GM12872 (cell line): ENCODE data around the gene PLCB2.

ENCODE experiments used
- TF ChIP-seq, protein P1 (sequence below): IDR thresholded peaks from 3 replicates; pipeline ENCODE4 v1.5.1; 2011; ENCODE audit warnings: low read depth, mild to moderate bottlenecking, low read length, moderate library complexity; ENCODE audit not compliant: insufficient read depth

PLCB2 gene

DNA sequence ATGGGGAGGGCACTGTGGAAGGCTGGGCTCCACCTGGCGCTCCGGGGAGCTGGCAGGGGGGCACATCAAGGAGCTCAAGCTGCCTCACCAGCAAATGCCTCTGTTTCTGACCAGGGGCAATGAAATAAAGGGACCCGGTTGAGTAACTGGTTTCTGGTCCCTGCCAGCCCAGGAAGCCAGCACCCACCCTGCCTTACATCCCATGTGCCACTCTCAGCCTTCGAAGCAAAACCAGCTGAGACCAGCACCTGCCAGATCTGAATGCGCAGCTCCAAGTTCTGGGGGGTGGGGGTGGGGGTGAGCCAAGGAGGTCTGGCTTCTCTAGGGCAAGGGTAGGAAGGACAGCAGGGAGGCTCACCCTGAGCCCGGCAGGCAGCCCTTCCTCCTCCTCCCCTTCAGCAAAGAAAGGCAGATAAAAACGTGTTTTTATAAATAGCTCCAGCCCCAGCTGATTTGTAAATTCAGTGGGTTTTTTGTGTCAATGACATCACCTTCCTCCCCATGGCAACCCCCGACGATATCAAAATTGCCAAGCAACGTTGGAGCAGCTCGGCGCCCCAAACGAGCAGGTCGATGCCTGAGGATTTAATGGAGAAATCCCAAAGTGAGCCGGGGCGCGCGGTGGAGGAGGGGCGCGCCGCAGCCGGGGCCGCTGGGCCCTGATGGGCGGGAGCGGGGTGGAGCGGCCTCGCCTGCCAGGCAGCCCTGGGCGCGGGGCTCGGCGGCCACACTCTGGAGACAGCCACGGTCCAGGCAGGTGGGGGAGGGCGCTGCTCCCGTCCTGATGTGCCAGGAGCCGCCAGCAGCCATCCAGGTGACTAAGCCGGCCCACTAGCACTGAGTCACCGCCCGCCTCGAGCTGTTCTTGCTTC is 69.0 kb downstream of the PLCB2 start, which contains the start of gene PAK6:
Gene PAK6 (plus strand): TSS at position 532 of the 872 bp plus-strand sequence. CDS start 25,723 bp downstream, outside the sequence.
- TF ChIP-seq, protein P1, sequence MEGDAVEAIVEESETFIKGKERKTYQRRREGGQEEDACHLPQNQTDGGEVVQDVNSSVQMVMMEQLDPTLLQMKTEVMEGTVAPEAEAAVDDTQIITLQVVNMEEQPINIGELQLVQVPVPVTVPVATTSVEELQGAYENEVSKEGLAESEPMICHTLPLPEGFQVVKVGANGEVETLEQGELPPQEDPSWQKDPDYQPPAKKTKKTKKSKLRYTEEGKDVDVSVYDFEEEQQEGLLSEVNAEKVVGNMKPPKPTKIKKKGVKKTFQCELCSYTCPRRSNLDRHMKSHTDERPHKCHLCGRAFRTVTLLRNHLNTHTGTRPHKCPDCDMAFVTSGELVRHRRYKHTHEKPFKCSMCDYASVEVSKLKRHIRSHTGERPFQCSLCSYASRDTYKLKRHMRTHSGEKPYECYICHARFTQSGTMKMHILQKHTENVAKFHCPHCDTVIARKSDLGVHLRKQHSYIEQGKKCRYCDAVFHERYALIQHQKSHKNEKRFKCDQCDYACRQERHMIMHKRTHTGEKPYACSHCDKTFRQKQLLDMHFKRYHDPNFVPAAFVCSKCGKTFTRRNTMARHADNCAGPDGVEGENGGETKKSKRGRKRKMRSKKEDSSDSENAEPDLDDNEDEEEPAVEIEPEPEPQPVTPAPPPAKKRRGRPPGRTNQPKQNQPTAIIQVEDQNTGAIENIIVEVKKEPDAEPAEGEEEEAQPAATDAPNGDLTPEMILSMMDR = no peak
